Panc1 (cell line): Measurements from ENCODE around the gene XG. TPM values are rescaled to one million over a fixed set of nuclear protein-coding genes. Genes with fewer than 3 reads are reported as not detected.

Experiments used
- ATAC-seq: fragments of 200-7000 bp; cut with Tn5 transposase; 2 replicates; pipeline ENCODE4 v1.9.1; 2020; ENCODE audit warnings: mild to moderate bottlenecking, moderate library complexity
- BruUV-seq: library from RNA; stranded (reverse); fragments of 400-500 nt; replicated peaks from 2 replicates; lab custom pipeline; 2021; lab: Mats Ljungman, UMichigan
- CTCF ChIA-PET: fragments of 300-600 bp; sonication (Branson Sonifier 250); formaldehyde crosslinking; loops from one replicate; lab custom pipeline; 2022; ENCODE audit warnings: antibody characterized with exemption; lab: Charles Lee
- POLR2A ChIA-PET: fragments of 300-600 bp; sonication (Branson Sonifier 250); formaldehyde crosslinking; loops from one replicate; lab custom pipeline; 2022; ENCODE audit warnings: antibody characterized with exemption; lab: Charles Lee
- DNase-seq: peaks from one replicate; pipeline ENCODE4 v3.0.0-alpha.2; 2010; ENCODE audit warnings: low read depth, low spot score
- H3K27ac ChIP-seq: 2 replicates; pipeline ENCODE4 v1.5.1; 2011; ENCODE audit warnings: mild to moderate bottlenecking, low read length, inconsistent platforms
- H3K27me3 ChIP-seq: fragments of 200-500 bp; sonication (Bioruptor generic); 2 replicates; pipeline ENCODE4 v1.6.0; 2014; ENCODE audit warnings: low read length, inconsistent platforms; ENCODE audit not compliant: control insufficient read depth, insufficient read depth
- H3K36me3 ChIP-seq: fragments of 200-500 bp; sonication (Bioruptor generic); 2 replicates; pipeline ENCODE4 v1.5.1; 2014; ENCODE audit warnings: inconsistent platforms, mild to moderate bottlenecking, low read length, moderate library complexity; ENCODE audit not compliant: control insufficient read depth, insufficient read depth
- H3K4me1 ChIP-seq: 2 replicates; pipeline ENCODE4 v1.5.1; 2011; ENCODE audit warnings: inconsistent platforms, mild to moderate bottlenecking, low read length, moderate library complexity; ENCODE audit not compliant: control insufficient read depth, insufficient read depth
- H3K4me3 ChIP-seq, 2 experiments: 2 replicates each; pipeline ENCODE4 v1.5.1; 2011 to 2012; ENCODE audit warnings: low read depth in 2 of 2, low read length in 2 of 2, mild to moderate bottlenecking in 2 of 2, inconsistent platforms in 1 of 2, moderate library complexity in 1 of 2
- H3K9me3 ChIP-seq: fragments of 200-500 bp; sonication (Bioruptor generic); 2 replicates; pipeline ENCODE4 v1.5.1; 2014; ENCODE audit warnings: low read depth, mild to moderate bottlenecking, inconsistent platforms, low read length, moderate library complexity; ENCODE audit not compliant: control insufficient read depth, insufficient read depth
- POLR2AphosphoS5 ChIP-seq: IDR thresholded peaks from 2 replicates; pipeline ENCODE4 v1.6.1; 2012; ENCODE audit warnings: mild to moderate bottlenecking, low read depth, low read length, moderate library complexity
- SIN3A ChIP-seq: IDR thresholded peaks from 2 replicates; pipeline ENCODE4 v1.6.1; 2012; ENCODE audit warnings: low read depth, mild to moderate bottlenecking, low read length, moderate library complexity, borderline replicate concordance; ENCODE audit not compliant: insufficient read depth
- TCF7L2 ChIP-seq: IDR thresholded peaks from 2 replicates; pipeline ENCODE4 v1.6.1; 2011; ENCODE audit warnings: mild to moderate bottlenecking, low read depth, low read length, inconsistent platforms
- in situ Hi-C: cut with HindIII; loops from 2 replicates; pipeline ENCODE4 v1.10.0; 2016; ENCODE audit warnings: low sequenced_read_pairs, low pct_unique_long_range_greater_than_20kb
- intact Hi-C: fragments of 100-400 bp; cut with micrococcal nuclease; formaldehyde crosslinking; loops from one replicate; pipeline ENCODE4 v1.10.0; 2022; ENCODE audit not compliant: unreplicated experiment
- total RNA-seq: library from RNA; stranded (reverse); gene quantifications from one replicate; pipeline ENCODE4 v1.2.1, GENCODE V29; 2021; ENCODE audit not compliant: unreplicated experiment
- TF ChIP-seq, protein P1 (sequence below): fragments of 450-650 bp; IDR thresholded peaks from 2 replicates; pipeline ENCODE4 v1.5.1; 2017; ENCODE audit warnings: mild to moderate bottlenecking
- TF ChIP-seq, protein P2 (sequence below), 2 experiments: IDR thresholded peaks; 2 replicates each; pipeline ENCODE4 v1.6.1; 2011 to 2012; ENCODE audit warnings: low read depth in 2 of 2, control low read depth in 1 of 2, low read length in 1 of 2, mild to moderate bottlenecking in 1 of 2, moderate library complexity in 1 of 2; ENCODE audit not compliant: insufficient read depth in 1 of 2

Gene XG
- total RNA-seq, 1 experiment from 2014 or later, result not detected

DNA sequence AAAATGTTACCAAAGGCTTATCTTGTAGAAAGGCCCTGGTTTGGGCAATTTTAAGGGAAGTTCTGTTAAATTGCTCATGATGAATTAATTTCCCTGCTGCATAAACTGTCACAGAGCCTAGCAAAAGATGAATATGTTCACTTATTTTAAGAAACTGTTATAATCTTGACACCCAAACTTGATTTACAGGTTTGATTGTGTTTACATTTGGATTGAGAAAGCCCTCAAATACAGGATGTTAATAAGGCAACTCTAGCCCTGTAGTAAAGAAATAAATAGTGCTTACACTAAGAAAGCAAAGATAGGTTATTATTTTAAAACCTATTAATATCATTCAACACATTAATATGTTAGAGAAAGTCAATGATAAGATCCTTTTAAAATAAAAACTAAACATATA is 95.2 kb downstream of the XG start:
- H3K9me3 ChIP-seq, result no peaks in the 10 kb centered on the region
- DNase-seq (no peak), ATAC-seq (no peak)
- ChIA-PET POLR2A (no interaction called here), CTCF (no interaction called here)
- intact Hi-C loops (no loop called here), in situ Hi-C loops (no loop called here)
- no peak overlapping the region for H3K27ac ChIP-seq
- no peaks in the 10 kb centered on the region for H3K36me3 ChIP-seq
- TF ChIP-seq POLR2AphosphoS5, result no peak
- TF ChIP-seq, protein P1, sequence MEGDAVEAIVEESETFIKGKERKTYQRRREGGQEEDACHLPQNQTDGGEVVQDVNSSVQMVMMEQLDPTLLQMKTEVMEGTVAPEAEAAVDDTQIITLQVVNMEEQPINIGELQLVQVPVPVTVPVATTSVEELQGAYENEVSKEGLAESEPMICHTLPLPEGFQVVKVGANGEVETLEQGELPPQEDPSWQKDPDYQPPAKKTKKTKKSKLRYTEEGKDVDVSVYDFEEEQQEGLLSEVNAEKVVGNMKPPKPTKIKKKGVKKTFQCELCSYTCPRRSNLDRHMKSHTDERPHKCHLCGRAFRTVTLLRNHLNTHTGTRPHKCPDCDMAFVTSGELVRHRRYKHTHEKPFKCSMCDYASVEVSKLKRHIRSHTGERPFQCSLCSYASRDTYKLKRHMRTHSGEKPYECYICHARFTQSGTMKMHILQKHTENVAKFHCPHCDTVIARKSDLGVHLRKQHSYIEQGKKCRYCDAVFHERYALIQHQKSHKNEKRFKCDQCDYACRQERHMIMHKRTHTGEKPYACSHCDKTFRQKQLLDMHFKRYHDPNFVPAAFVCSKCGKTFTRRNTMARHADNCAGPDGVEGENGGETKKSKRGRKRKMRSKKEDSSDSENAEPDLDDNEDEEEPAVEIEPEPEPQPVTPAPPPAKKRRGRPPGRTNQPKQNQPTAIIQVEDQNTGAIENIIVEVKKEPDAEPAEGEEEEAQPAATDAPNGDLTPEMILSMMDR, result no peak
- TF ChIP-seq TCF7L2, result no peak
- TF ChIP-seq, protein P2, sequence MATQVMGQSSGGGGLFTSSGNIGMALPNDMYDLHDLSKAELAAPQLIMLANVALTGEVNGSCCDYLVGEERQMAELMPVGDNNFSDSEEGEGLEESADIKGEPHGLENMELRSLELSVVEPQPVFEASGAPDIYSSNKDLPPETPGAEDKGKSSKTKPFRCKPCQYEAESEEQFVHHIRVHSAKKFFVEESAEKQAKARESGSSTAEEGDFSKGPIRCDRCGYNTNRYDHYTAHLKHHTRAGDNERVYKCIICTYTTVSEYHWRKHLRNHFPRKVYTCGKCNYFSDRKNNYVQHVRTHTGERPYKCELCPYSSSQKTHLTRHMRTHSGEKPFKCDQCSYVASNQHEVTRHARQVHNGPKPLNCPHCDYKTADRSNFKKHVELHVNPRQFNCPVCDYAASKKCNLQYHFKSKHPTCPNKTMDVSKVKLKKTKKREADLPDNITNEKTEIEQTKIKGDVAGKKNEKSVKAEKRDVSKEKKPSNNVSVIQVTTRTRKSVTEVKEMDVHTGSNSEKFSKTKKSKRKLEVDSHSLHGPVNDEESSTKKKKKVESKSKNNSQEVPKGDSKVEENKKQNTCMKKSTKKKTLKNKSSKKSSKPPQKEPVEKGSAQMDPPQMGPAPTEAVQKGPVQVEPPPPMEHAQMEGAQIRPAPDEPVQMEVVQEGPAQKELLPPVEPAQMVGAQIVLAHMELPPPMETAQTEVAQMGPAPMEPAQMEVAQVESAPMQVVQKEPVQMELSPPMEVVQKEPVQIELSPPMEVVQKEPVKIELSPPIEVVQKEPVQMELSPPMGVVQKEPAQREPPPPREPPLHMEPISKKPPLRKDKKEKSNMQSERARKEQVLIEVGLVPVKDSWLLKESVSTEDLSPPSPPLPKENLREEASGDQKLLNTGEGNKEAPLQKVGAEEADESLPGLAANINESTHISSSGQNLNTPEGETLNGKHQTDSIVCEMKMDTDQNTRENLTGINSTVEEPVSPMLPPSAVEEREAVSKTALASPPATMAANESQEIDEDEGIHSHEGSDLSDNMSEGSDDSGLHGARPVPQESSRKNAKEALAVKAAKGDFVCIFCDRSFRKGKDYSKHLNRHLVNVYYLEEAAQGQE (IDR thresholded peaks at IDR 0.05; ENCODE audit: insufficient read depth in 1 of 2, low read depth in 2 of 2, low read length in 1 of 2), result no peak
- TF ChIP-seq SIN3A, result no peak
- BruUV-seq, result no TSS peak
- H3K4me3 ChIP-seq, result no peak overlapping the region
- H3K27me3 ChIP-seq, result no peaks in the 10 kb centered on the region
- H3K4me1 ChIP-seq, result no peaks in the 10 kb centered on the region

DNA sequence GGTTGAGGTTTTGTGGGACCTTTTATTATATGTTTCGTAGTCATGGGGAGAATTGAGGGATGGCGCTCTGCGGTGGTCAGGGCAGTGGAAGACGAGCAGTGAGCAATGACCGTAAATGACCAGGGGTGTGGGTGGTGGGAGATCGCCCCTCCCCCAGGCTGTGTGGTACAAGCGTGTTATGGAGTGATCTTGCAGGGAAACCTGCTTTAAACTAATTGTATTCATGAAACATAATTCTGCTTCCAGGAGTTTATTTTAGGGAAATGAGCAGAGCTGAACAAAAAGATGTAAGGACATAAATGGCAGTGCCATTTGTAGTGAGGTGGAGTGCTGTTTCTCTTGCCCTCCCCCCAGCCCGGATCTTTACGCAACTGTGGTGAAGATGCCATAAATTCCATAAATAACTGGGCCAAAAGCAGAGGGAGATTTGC is 97.0 kb downstream of the XG start:
- DNase-seq, result no peak
- Histone ChIP-seq H3K4me1 (no peaks in the 10 kb centered on the region), H3K27me3 (no peaks in the 10 kb centered on the region), H3K4me3 (no peak overlapping the region), H3K36me3 (no peaks in the 10 kb centered on the region), H3K9me3 (no peaks in the 10 kb centered on the region), H3K27ac (no peak overlapping the region)
- in situ Hi-C loops (no loop called here), intact Hi-C loops (no loop called here)
- POLR2A ChIA-PET, result no interaction called here
- TF ChIP-seq, protein P2 (IDR thresholded peaks at IDR 0.05; ENCODE audit: insufficient read depth in 1 of 2, low read depth in 2 of 2, low read length in 1 of 2), result no peak
- TF ChIP-seq POLR2AphosphoS5, result no peak
- TF ChIP-seq, protein P1, result no peak
- TF ChIP-seq TCF7L2, result no peak
- no peak for TF ChIP-seq SIN3A
- no peak for ATAC-seq
- CTCF ChIA-PET, result no interaction called here
- no TSS peak for BruUV-seq
